Measurements from ENCODE around the gene AP2B1. TPM values are rescaled to one million over a fixed set of nuclear protein-coding genes. Genes with fewer than 3 reads are reported as not detected.

Gene AP2B1
- total RNA-seq, 3 donors from 2014 or later = 78.4 to 91.9 (median 88.5) TPM

- Histone ChIP-seq H3K36me3 (no peaks in the 10 kb centered on the region), H3K27me3 (no peaks in the 10 kb centered on the region)
- intact Hi-C loops (cut with DNase I; ENCODE audit: low total_unique reads) = no loop called here
Observed at GRCh38 chr17:35660902-35661301, 73.8 kb downstream of the AP2B1 start.

DNA sequence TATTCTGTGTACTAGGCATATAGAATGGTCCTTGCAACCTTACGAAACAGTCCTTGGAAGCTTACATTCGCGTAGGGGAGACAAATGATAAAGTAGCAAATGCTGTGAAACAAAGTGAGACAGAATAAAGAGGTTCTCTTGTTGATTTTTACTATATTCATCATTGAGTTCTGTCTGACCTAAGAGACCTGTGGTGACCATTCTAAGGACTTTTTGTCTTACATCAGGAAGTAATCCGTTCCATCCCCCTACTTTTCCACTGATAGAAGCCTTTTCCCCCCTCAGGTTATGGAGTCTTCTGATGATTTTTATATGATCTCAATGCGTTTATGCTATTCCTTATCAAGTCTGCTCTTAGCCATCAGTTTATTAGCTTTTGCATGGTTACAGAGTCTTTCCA, 77.6 kb downstream of the AP2B1 start:
- no peak for TF ChIP-seq CTCF (IDR thresholded peaks at IDR 0.05)
- no peak for TF ChIP-seq POLR2AphosphoS5 (IDR thresholded peaks at IDR 0.05)
- TF ChIP-seq POLR2A (IDR thresholded peaks at IDR 0.05) = no peak
- intact Hi-C loops (cut with DNase I; ENCODE audit: low total_unique reads) = no loop called here
- Histone ChIP-seq H3K27me3 (no peaks in the 10 kb centered on the region), H3K36me3 (no peaks in the 10 kb centered on the region), H3K27ac (no peak overlapping the region), H3K9me3 (no peaks in the 10 kb centered on the region), H3K4me1 (no peaks in the 10 kb centered on the region), H3K4me3 (no peak overlapping the region)
- no peak for DNase-seq (ENCODE audit: low spot score in 2 of 2)

More at GRCh38 chr17:35660902-35661301, 73.8 kb downstream of the AP2B1 start:
- TF ChIP-seq POLR2AphosphoS5 (IDR thresholded peaks at IDR 0.05) = no peak
- no peak for TF ChIP-seq CTCF (IDR thresholded peaks at IDR 0.05)
- TF ChIP-seq POLR2A (IDR thresholded peaks at IDR 0.05) = no peak
- no peak for DNase-seq (ENCODE audit: low spot score in 2 of 2)
- no peaks in the 10 kb centered on the region for H3K4me1 ChIP-seq
- no peak overlapping the region for H3K27ac ChIP-seq
- no peaks in the 10 kb centered on the region for H3K9me3 ChIP-seq
- H3K4me3 ChIP-seq = no peak overlapping the region

GRCh38 chr17:35665662-35666061, 78.5 kb downstream of the AP2B1 start:
- Histone ChIP-seq H3K4me1 (no peaks in the 10 kb centered on the region), H3K36me3 (peaks cover under 1% of the 10 kb centered on the region), H3K27me3 (no peaks in the 10 kb centered on the region), H3K9me3 (no peaks in the 10 kb centered on the region), H3K4me3 (no peak overlapping the region), H3K27ac (no peak overlapping the region)
- no peak for DNase-seq (ENCODE audit: low spot score in 2 of 2)
- intact Hi-C loops (cut with DNase I; ENCODE audit: low total_unique reads) = no loop called here
- TF ChIP-seq POLR2A (IDR thresholded peaks at IDR 0.05) = no peak
- no peak for TF ChIP-seq CTCF (IDR thresholded peaks at IDR 0.05)
- TF ChIP-seq POLR2AphosphoS5 (IDR thresholded peaks at IDR 0.05) = no peak

DNA sequence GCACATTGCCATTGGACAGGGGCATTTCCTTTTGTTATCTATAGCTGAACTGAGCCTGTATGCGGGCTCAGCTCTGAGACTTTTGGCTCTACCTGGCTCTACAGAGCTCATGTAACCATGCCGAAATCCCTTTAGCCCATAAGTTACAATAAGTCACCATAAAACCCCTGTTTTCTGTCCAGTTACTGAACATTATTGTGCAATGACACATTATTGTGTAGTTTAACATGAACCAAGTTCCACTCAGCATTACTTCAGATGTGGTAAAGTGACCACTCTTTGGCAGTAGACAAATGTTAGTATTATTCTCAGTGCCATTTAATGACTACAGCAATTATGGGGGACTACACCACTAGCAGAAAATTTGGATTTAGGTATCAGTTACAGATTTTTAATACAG, 78.9 kb downstream of the AP2B1 start:
- intact Hi-C loops (cut with DNase I; ENCODE audit: low total_unique reads) = no loop called here
- no peak for DNase-seq (ENCODE audit: low spot score in 2 of 2)
- TF ChIP-seq CTCF (IDR thresholded peaks at IDR 0.05) (no peak), POLR2AphosphoS5 (IDR thresholded peaks at IDR 0.05) (no peak), POLR2A (IDR thresholded peaks at IDR 0.05) (no peak)
- Histone ChIP-seq H3K27me3 (no peaks in the 10 kb centered on the region), H3K4me1 (no peaks in the 10 kb centered on the region), H3K36me3 (peaks cover 4% of the 10 kb centered on the region), H3K9me3 (no peaks in the 10 kb centered on the region), H3K27ac (no peak overlapping the region), H3K4me3 (no peak overlapping the region)

GRCh38 chr17:35666967-35667532, 79.9 kb downstream of the AP2B1 start:
- H3K27ac ChIP-seq = no peak overlapping the region
- peaks cover 4% of the 10 kb centered on the region for H3K36me3 ChIP-seq
- H3K4me3 ChIP-seq = no peak overlapping the region
- intact Hi-C loops (cut with DNase I; ENCODE audit: low total_unique reads) = no loop called here
- H3K9me3 ChIP-seq = no peaks in the 10 kb centered on the region
- TF ChIP-seq POLR2A (IDR thresholded peaks at IDR 0.05) = no peak
- no peak for TF ChIP-seq CTCF (IDR thresholded peaks at IDR 0.05)
- TF ChIP-seq POLR2AphosphoS5 (IDR thresholded peaks at IDR 0.05) = no peak
- H3K4me1 ChIP-seq = no peaks in the 10 kb centered on the region
- no peaks in the 10 kb centered on the region for H3K27me3 ChIP-seq
- DNase-seq (ENCODE audit: low spot score in 2 of 2) = no peak
